GM12878 (cell line): ENCODE results near the gene CD180. TPM values are rescaled to one million over a fixed set of nuclear protein-coding genes. Genes with fewer than 3 reads are reported as not detected.

Source experiments
- ATAC-seq: fragments of 200-7000 bp; cut with Tn5 transposase; 3 replicates; pipeline ENCODE4 v1.9.1; 2020; ENCODE audit warnings: mild to moderate bottlenecking, moderate library complexity
- BruUV-seq: library from RNA; stranded (reverse); fragments of 400-500 nt; replicated peaks from 2 replicates; lab custom pipeline; 2021; lab: Mats Ljungman, UMichigan
- CTCF ChIA-PET: fragments of 300-600 bp; sonication (Branson Sonifier 250); formaldehyde crosslinking; extraction: SDS; loops from one replicate; lab custom pipeline; 2021; ENCODE audit warnings: inconsistent platforms; lab: Yijun Ruan, JAX
- POLR2A ChIA-PET: fragments of 350-600 bp; formaldehyde crosslinking; extraction: SDS; loops from one replicate; lab custom pipeline; 2021; ENCODE audit warnings: inconsistent platforms; lab: Charles Lee
- RAD21 ChIA-PET: fragments of 300-600 bp; sonication (Branson Sonifier 250); formaldehyde crosslinking; loops from one replicate; lab custom pipeline; 2023; ENCODE audit warnings: antibody characterized with exemption; ENCODE audit not compliant: unreplicated experiment; lab: Charles Lee
- SMC1A ChIA-PET: fragments of 300-600 bp; sonication (Branson Sonifier 250); formaldehyde crosslinking; loops from one replicate; lab custom pipeline; 2023; ENCODE audit not compliant: unreplicated experiment, uncharacterized antibody; lab: Charles Lee
- DNase-seq: peaks from one replicate; pipeline ENCODE4 v3.0.0-alpha.2; 2011; ENCODE audit warnings: low read depth, low spot score
- FAIRE-seq: peaks from 3 replicates; lab custom pipeline; 2011; peaks lifted over from hg19 to GRCh38; lab: Jason Lieb, UNC
- H2AFZ ChIP-seq: 2 replicates; pipeline ENCODE4 v1.6.0; 2011; ENCODE audit warnings: low read depth, low read length, control low read depth; ENCODE audit not compliant: control insufficient read depth
- H3K27ac ChIP-seq: 2 replicates; pipeline ENCODE4 v1.5.1; 2011; ENCODE audit warnings: control low read depth; ENCODE audit not compliant: control insufficient read depth, insufficient read depth
- H3K27me3 ChIP-seq, 2 experiments: replicated peaks in 1 of 2; 2 replicates each; pipeline versions ENCODE4 v1.6.0 to v1.6.1; 2011; ENCODE audit warnings: low read length in 1 of 2; ENCODE audit not compliant: control insufficient read depth in 2 of 2, insufficient read depth in 2 of 2
- H3K36me3 ChIP-seq, 2 experiments: 2 replicates each; pipeline ENCODE4 v1.5.1; 2011; ENCODE audit warnings: low read length in 1 of 2; ENCODE audit not compliant: control insufficient read depth in 2 of 2, insufficient read depth in 2 of 2
- H3K4me1 ChIP-seq: 2 replicates; pipeline ENCODE4 v1.6.1; 2011; ENCODE audit warnings: mild to moderate bottlenecking, low read length, moderate library complexity, mixed read lengths; ENCODE audit not compliant: control insufficient read depth, insufficient read depth
- H3K4me2 ChIP-seq: 2 replicates; pipeline ENCODE4 v1.6.0; 2011; ENCODE audit warnings: control low read depth; ENCODE audit not compliant: control insufficient read depth, insufficient read depth
- H3K4me3 ChIP-seq: fragments of 200-600 bp; sonication (generic); 2 replicates; pipeline ENCODE4 v1.5.1; 2016
- H3K79me2 ChIP-seq: 2 replicates; pipeline ENCODE4 v1.6.0; 2011; ENCODE audit warnings: low read length; ENCODE audit not compliant: control insufficient read depth, insufficient read depth
- H3K9ac ChIP-seq: 2 replicates; pipeline ENCODE4 v1.8.0; 2011; ENCODE audit warnings: low read length, control low read depth, mixed read lengths; ENCODE audit not compliant: control insufficient read depth, insufficient read depth
- H3K9me3 ChIP-seq: replicated peaks from 3 replicates; pipeline ENCODE4 v1.5.1; 2011; ENCODE audit warnings: mild to moderate bottlenecking, low read length; ENCODE audit not compliant: control insufficient read depth, insufficient read depth
- H4K20me1 ChIP-seq: 2 replicates; pipeline ENCODE4 v1.6.0; 2011; ENCODE audit not compliant: control insufficient read depth, insufficient read depth
- ATF7 ChIP-seq: fragments of 450-650 bp; IDR thresholded peaks from 2 replicates; pipeline ENCODE4 v1.6.1; 2016; ENCODE audit warnings: low read depth, mild to moderate bottlenecking
- BRCA1 ChIP-seq: IDR thresholded peaks from 2 replicates; pipeline ENCODE4 v1.6.1; 2011; ENCODE audit warnings: low read depth, low read length, improper control_type of control experiment
- CREB1 ChIP-seq: IDR thresholded peaks from 2 replicates; pipeline ENCODE4 v1.6.1; 2012; ENCODE audit warnings: low read depth, mild to moderate bottlenecking, inconsistent platforms
- EGR1 ChIP-seq, 2 experiments: IDR thresholded peaks; 1 replicate in 1 of 2; 2 replicates in 1 of 2; pipeline ENCODE4 v1.6.1; 2011 to 2012; ENCODE audit warnings: low read depth in 2 of 2, low read length in 2 of 2, borderline replicate concordance in 1 of 2, mild to moderate bottlenecking in 1 of 2, moderate library complexity in 1 of 2
- ELK1 ChIP-seq: IDR thresholded peaks from 2 replicates; pipeline ENCODE4 v1.6.1; 2012; ENCODE audit warnings: low read depth, low read length, improper control_type of control experiment
- GABPA ChIP-seq: IDR thresholded peaks from 2 replicates; pipeline ENCODE4 v1.6.1; 2014; ENCODE audit warnings: antibody characterized with exemption, low read depth, mild to moderate bottlenecking, inconsistent platforms
- MLLT1 ChIP-seq: fragments of 450-650 bp; IDR thresholded peaks from 2 replicates; pipeline ENCODE4 v1.6.1; 2016; ENCODE audit warnings: mild to moderate bottlenecking
- MXI1 ChIP-seq: fragments of 150-350 bp; IDR thresholded peaks from 2 replicates; pipeline ENCODE4 v1.6.1; 2011; ENCODE audit warnings: low read depth, mild to moderate bottlenecking, inconsistent platforms, low read length, improper control_type of control experiment
- NR2C2 ChIP-seq: IDR thresholded peaks from 2 replicates; pipeline ENCODE4 v1.6.1; 2011; ENCODE audit warnings: borderline replicate concordance, low read depth; ENCODE audit not compliant: control insufficient read depth, insufficient read length
- PKNOX1 ChIP-seq: fragments of 450-650 bp; IDR thresholded peaks from 2 replicates; pipeline ENCODE4 v1.6.1; 2016; ENCODE audit warnings: mild to moderate bottlenecking
- SMAD1 ChIP-seq: fragments of 450-650 bp; IDR thresholded peaks from 2 replicates; pipeline ENCODE4 v1.6.1; 2018; ENCODE audit warnings: mild to moderate bottlenecking, low read depth; ENCODE audit not compliant: partially characterized antibody
- SMARCA5 ChIP-seq: fragments of 450-650 bp; IDR thresholded peaks from 2 replicates; pipeline ENCODE4 v1.6.1; 2017; ENCODE audit warnings: mild to moderate bottlenecking
- SP1 ChIP-seq: IDR thresholded peaks from one replicate; pipeline ENCODE4 v1.6.1; 2011; ENCODE audit warnings: low read depth, low read length
- SRF ChIP-seq, 2 experiments: IDR thresholded peaks; 2 replicates each; pipeline ENCODE4 v1.6.1; 2011; ENCODE audit warnings: low read depth in 2 of 2, low read length in 2 of 2, mild to moderate bottlenecking in 1 of 2, moderate library complexity in 1 of 2
- STAT3 ChIP-seq: IDR thresholded peaks from 2 replicates; pipeline ENCODE4 v1.6.1; 2011; ENCODE audit warnings: low read depth, low read length, improper control_type of control experiment
- TAF1 ChIP-seq: IDR thresholded peaks from 2 replicates; pipeline ENCODE4 v1.6.1; 2011; ENCODE audit warnings: mild to moderate bottlenecking, low read depth, low read length, borderline replicate concordance
- TCF3 ChIP-seq: IDR thresholded peaks from 2 replicates; pipeline ENCODE4 v1.6.1; 2012; ENCODE audit warnings: low read depth, mild to moderate bottlenecking, low read length, borderline replicate concordance; ENCODE audit not compliant: insufficient read depth
- YY1 ChIP-seq: IDR thresholded peaks from 2 replicates; pipeline ENCODE4 v1.6.1; 2011; ENCODE audit warnings: low read depth, mild to moderate bottlenecking, low read length
- ZBTB4 ChIP-seq: fragments of 450-650 bp; formaldehyde crosslinking; IDR thresholded peaks from 2 replicates; pipeline ENCODE4 v1.4.0; 2022; ENCODE audit warnings: mild to moderate bottlenecking, moderate library complexity
- WGBS: methylation state at CpG from one replicate; pipeline ENCODE4 v1.1.6; 2016; ENCODE audit warnings: low lambda C conversion rate; ENCODE audit not compliant: insufficient replicate concordance, insufficient coverage; ENCODE audit errors: missing lambda C conversion rate; 5-methylcytosine and 5-hydroxymethylcytosine counted together
- in situ Hi-C: fragments of 300-500 bp; cut with MboI; formaldehyde crosslinking; loops from 9 replicates; pipeline ENCODE4 v1.14.3; 2018; ENCODE audit warnings: mixed read lengths
- intact Hi-C: fragments of 100-400 bp; cut with micrococcal nuclease; formaldehyde crosslinking; loops from one replicate; pipeline ENCODE4 v1.14.2; 2022; ENCODE audit not compliant: unreplicated experiment
- polyA plus RNA-seq, 11 experiments: library from polyadenylated mRNA; depleted of rRNA in 4 of 11; unstranded in 6 of 11; stranded (reverse) in 5 of 11; fragments of >200 nt; fragmentation: Nextera tagmentation in 4 of 11; fragmentation: Illumina TruSeq in 1 of 11; extraction: Ambion mirVana in 4 of 11; extraction: Trizol in 1 of 11; gene quantifications; 1 replicate in 1 of 11; 2 replicates in 10 of 11; pipeline versions ENCODE4 v1.2.1 to v1.2.3, GENCODE V29; 2011 to 2016; ENCODE audit warnings: inconsistent platforms in 2 of 11, missing spikeins in 2 of 11, low read depth in 1 of 11
- total RNA-seq, 4 experiments: library from RNA; depleted of rRNA in 3 of 4; stranded (reverse); fragments of >200 nt in 3 of 4; fragmentation: Illumina TruSeq in 1 of 4; extraction: Trizol in 1 of 4; gene quantifications; 2 replicates each; pipeline versions ENCODE4 v1.2.1 to v1.2.3, GENCODE V29; 2013 to 2021

CD180 gene
- total and polyA plus RNA-seq, 10 of the 15 experiments (the other 5 are each of a cell fraction or from before 2014, with no cell fraction given): 0.22 to 9.7 (median 2.9) TPM

GRCh38 chr5:67216564-67216963 is 20.0 kb upstream of the CD180 start:
- H4K20me1 ChIP-seq: no peaks in the 10 kb centered on the region
- H3K27me3 ChIP-seq: no peaks in the 10 kb centered on the region
- H3K27ac ChIP-seq: peak overlapping the region; percentile 45; the same call in 1 of the 2 replicates
- DNase-seq: no peak
- WGBS: 100% methylated on average over 1 of the region's 1 CpG
- H3K36me3 ChIP-seq: no peaks in the 10 kb centered on the region
- SMC1A ChIA-PET: no interaction called here
- in situ Hi-C loops (loop anchor here (25.0 kb wide), 1 partner anchor 404 kb away; no protein-coding TSS in a partner anchor), intact Hi-C loops (loop anchor here (1.0 kb wide), 1 partner anchor 9 kb away; no protein-coding TSS in a partner anchor)
- H3K4me1 ChIP-seq: peaks cover 18% of the 10 kb centered on the region
- H3K79me2 ChIP-seq: no peaks in the 10 kb centered on the region
- RAD21 ChIA-PET: no interaction called here
- no peak overlapping the region for H2AFZ ChIP-seq
- ATAC-seq: no peak
- H3K9ac ChIP-seq: no peak overlapping the region
- CTCF ChIA-PET: interaction anchor here (1.5 kb wide), 1 partner anchor 61 kb away, joined by 10 read pairs; no protein-coding TSS in a partner anchor
- peak overlapping the region; percentile 84 for H3K4me2 ChIP-seq
- FAIRE-seq: peak; percentile 23
- no peaks in the 10 kb centered on the region for H3K9me3 ChIP-seq
- H3K4me3 ChIP-seq: peak overlapping the region; percentile 37; the same call in 1 of the 2 replicates
- POLR2A ChIA-PET: no interaction called here
- no TSS peak for BruUV-seq
- no peak for TF ChIP-seq ATF7
- TF ChIP-seq ELK1: no peak
- no peak for TF ChIP-seq BRCA1
- no peak for TF ChIP-seq SMARCA5
- TF ChIP-seq GABPA: no peak
- TF ChIP-seq STAT3: no peak
- no peak for TF ChIP-seq MLLT1
- TF ChIP-seq EGR1 (IDR thresholded peaks at IDR 0.05; ENCODE audit: borderline replicate concordance in 1 of 2, low read depth in 2 of 2, low read length in 2 of 2): no peak
- no peak for TF ChIP-seq SP1
- TF ChIP-seq TAF1: no peak
- no peak for TF ChIP-seq YY1
- no peak for TF ChIP-seq TCF3
- TF ChIP-seq NR2C2: no peak
- TF ChIP-seq MXI1: no peak
- TF ChIP-seq SMAD1: no peak
- TF ChIP-seq SRF (IDR thresholded peaks at IDR 0.05; ENCODE audit: low read depth in 2 of 2, low read length in 2 of 2): no peak
- no peak for TF ChIP-seq CREB1
- TF ChIP-seq PKNOX1: no peak
- TF ChIP-seq ZBTB4 (CRISPR knock-in tag): no peak
